ENCODE results near the gene SMARCE1.

DNA sequence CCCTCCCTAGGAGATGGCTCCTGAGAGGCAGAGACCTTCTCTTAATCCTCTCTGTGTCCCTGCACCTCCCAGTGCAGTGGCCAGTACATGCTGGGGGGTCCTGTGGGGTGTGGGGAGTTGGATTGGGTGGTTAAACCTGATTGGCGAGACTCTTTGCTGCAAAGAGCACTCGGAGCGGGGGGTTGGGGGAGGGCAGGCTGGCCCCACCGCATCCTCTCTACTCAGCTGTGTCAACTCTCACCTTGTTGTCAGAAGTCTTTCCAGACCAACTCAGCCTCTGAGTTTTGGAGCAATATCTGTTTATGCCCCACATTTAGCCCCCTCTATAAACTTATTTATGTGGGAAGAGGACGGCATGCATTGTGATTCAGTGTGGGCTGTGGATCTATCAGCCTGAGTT lies 40.0 kb downstream of the SMARCE1 start:
- TF ChIP-seq, protein P1, sequence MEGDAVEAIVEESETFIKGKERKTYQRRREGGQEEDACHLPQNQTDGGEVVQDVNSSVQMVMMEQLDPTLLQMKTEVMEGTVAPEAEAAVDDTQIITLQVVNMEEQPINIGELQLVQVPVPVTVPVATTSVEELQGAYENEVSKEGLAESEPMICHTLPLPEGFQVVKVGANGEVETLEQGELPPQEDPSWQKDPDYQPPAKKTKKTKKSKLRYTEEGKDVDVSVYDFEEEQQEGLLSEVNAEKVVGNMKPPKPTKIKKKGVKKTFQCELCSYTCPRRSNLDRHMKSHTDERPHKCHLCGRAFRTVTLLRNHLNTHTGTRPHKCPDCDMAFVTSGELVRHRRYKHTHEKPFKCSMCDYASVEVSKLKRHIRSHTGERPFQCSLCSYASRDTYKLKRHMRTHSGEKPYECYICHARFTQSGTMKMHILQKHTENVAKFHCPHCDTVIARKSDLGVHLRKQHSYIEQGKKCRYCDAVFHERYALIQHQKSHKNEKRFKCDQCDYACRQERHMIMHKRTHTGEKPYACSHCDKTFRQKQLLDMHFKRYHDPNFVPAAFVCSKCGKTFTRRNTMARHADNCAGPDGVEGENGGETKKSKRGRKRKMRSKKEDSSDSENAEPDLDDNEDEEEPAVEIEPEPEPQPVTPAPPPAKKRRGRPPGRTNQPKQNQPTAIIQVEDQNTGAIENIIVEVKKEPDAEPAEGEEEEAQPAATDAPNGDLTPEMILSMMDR (IDR thresholded peaks at IDR 0.05; ENCODE audit: insufficient read depth, low read depth, low read length) = no peak
- TF ChIP-seq EZH2 (IDR thresholded peaks at IDR 0.05; ENCODE audit: insufficient read depth, low read length) = no peak
